ENCODE data around the gene RARA. TPM values are rescaled to one million over a fixed set of nuclear protein-coding genes. Genes with fewer than 3 reads are reported as not detected.

The RARA gene
- total RNA-seq, 1 donor from 2014 or later: 72.5 TPM

GRCh38 chr17:40311575-40311974 lies 2.6 kb downstream of the RARA start:
- POLR2A ChIA-PET: interaction anchor here (0.9 to 9.6 kb wide), 3 partner anchors 9 to 93 kb away, joined by 3 to 154 read pairs (median 3); no protein-coding TSS in a partner anchor
- Mint-ChIP-seq H3K4me1 (peaks cover 30% of the 10 kb centered on the region), H3K27me3 (no peaks in the 10 kb centered on the region), H3K36me3 (ENCODE audit: low read depth) (no peaks in the 10 kb centered on the region), H3K9me3 (no peaks in the 10 kb centered on the region), H3K27ac (no peak overlapping the region), H3K4me3 (peak overlapping the region; percentile 35)
- intact Hi-C loops (cut with micrococcal nuclease): no loop called here
- ATAC-seq (ENCODE audit: low read depth) (no peak), DNase-seq (no peak)
- CTCF ChIA-PET: interaction anchor here (1.5 to 17.3 kb wide), 3 partner anchors 8 to 42 kb away, joined by 6 to 466 read pairs (median 8); no protein-coding TSS in a partner anchor
- TF ChIP-seq, protein P1, sequence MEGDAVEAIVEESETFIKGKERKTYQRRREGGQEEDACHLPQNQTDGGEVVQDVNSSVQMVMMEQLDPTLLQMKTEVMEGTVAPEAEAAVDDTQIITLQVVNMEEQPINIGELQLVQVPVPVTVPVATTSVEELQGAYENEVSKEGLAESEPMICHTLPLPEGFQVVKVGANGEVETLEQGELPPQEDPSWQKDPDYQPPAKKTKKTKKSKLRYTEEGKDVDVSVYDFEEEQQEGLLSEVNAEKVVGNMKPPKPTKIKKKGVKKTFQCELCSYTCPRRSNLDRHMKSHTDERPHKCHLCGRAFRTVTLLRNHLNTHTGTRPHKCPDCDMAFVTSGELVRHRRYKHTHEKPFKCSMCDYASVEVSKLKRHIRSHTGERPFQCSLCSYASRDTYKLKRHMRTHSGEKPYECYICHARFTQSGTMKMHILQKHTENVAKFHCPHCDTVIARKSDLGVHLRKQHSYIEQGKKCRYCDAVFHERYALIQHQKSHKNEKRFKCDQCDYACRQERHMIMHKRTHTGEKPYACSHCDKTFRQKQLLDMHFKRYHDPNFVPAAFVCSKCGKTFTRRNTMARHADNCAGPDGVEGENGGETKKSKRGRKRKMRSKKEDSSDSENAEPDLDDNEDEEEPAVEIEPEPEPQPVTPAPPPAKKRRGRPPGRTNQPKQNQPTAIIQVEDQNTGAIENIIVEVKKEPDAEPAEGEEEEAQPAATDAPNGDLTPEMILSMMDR (IDR thresholded peaks at IDR 0.05): no peak

DNA sequence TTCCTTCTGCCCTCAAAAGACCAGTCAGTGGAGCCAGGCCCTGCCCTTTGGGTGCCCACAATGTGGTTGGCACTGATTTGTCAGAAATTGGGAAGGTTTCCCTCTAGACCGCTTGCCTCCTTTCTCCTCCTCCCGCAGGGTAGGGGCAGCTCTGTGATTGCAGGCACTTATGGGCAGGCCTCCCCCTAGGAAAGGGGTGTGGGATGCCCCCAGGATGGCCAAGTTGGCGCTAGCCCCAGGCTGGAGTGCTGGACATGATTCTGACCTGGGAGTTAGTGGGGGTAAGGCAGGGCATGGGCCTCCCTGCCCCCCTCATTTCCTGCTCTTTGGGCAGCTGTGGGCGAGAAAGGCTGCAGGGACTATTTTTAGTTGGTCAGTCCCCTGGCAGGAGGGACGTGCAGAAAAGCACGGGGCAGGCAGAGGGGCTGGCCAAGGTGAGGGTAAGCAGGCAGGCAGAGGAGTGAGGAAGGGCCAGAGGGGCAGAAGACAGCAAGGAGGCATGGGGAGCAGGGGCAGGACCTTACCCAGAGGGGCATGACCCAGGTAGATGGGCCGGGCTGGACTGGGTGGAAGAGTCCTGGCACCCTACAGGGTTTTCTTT lies 3.3 kb downstream of the RARA start:
- intact Hi-C loops (cut with micrococcal nuclease): no loop called here
- ChIA-PET POLR2A (interaction anchor here (9.6 kb wide), 1 partner anchor 13 kb away, joined by 154 read pairs; no protein-coding TSS in a partner anchor), CTCF (interaction anchor here (1.5 to 17.3 kb wide), 3 partner anchors 9 to 41 kb away, joined by 6 to 466 read pairs (median 8); no protein-coding TSS in a partner anchor)
- Mint-ChIP-seq H3K27me3 (no peaks in the 10 kb centered on the region), H3K36me3 (ENCODE audit: low read depth) (no peaks in the 10 kb centered on the region), H3K27ac (no peak overlapping the region), H3K9me3 (no peaks in the 10 kb centered on the region), H3K4me3 (no peak overlapping the region), H3K4me1 (peaks cover 34% of the 10 kb centered on the region)
- TF ChIP-seq, protein P1 (IDR thresholded peaks at IDR 0.05): no peak
- ATAC-seq (ENCODE audit: low read depth) (no peak), DNase-seq (no peak)

- ATAC-seq (ENCODE audit: low read depth) (no peak), DNase-seq (no peak)
- Mint-ChIP-seq H3K27ac (peak overlapping the region; percentile 30), H3K9me3 (no peaks in the 10 kb centered on the region), H3K4me1 (peaks cover 41% of the 10 kb centered on the region), H3K4me3 (no peak overlapping the region), H3K36me3 (ENCODE audit: low read depth) (no peaks in the 10 kb centered on the region), H3K27me3 (no peaks in the 10 kb centered on the region)
- TF ChIP-seq, protein P1 (IDR thresholded peaks at IDR 0.05): no peak
- POLR2A ChIA-PET: interaction anchor here (9.6 kb wide), 1 partner anchor 12 kb away, joined by 154 read pairs; no protein-coding TSS in a partner anchor
- CTCF ChIA-PET: interaction anchor here (17.3 kb wide), 1 partner anchor 40 kb away, joined by 466 read pairs; no protein-coding TSS in a partner anchor
- intact Hi-C loops (cut with micrococcal nuclease): no loop called here
Measured at GRCh38 chr17:40312893-40313667, 4.1 kb downstream of the RARA start.

GRCh38 chr17:40313668-40314583 lies 4.9 kb downstream of the RARA start:
- POLR2A ChIA-PET: interaction anchor here (0.5 to 9.6 kb wide), 12 partner anchors 11 to 264 kb away, joined by 3 to 154 read pairs (median 3); no protein-coding TSS in a partner anchor
- H3K36me3 Mint-ChIP-seq (ENCODE audit: low read depth): peaks cover 5% of the 10 kb centered on the region
- intact Hi-C loops (cut with micrococcal nuclease): loop anchor here (1.0 kb wide), 3 partner anchors 8 to 12 kb away; no protein-coding TSS in a partner anchor
- TF ChIP-seq, protein P1 (IDR thresholded peaks at IDR 0.05): no peak
- peaks cover 45% of the 10 kb centered on the region for H3K4me1 Mint-ChIP-seq
- H3K9me3 Mint-ChIP-seq: no peaks in the 10 kb centered on the region
- H3K4me3 Mint-ChIP-seq: peak overlapping the region; percentile 39
- H3K27me3 Mint-ChIP-seq: no peaks in the 10 kb centered on the region
- no peak for DNase-seq
- CTCF ChIA-PET: interaction anchor here (1.0 to 1.2 kb wide), 4 partner anchors 10 to 41 kb away, joined by 3 to 4 read pairs (median 4); no protein-coding TSS in a partner anchor
- no peak for ATAC-seq (ENCODE audit: low read depth)
- peak overlapping the region; percentile 64 for H3K27ac Mint-ChIP-seq
